GM12878 (cell line): ENCODE measurements around the gene OGFR. TPM values are rescaled to one million over a fixed set of nuclear protein-coding genes. Genes with fewer than 3 reads are reported as not detected.

Experiments used
- ATAC-seq: fragments of 200-7000 bp; cut with Tn5 transposase; 3 replicates; pipeline ENCODE4 v1.9.1; 2020; ENCODE audit warnings: mild to moderate bottlenecking, moderate library complexity
- BruUV-seq: library from RNA; stranded (reverse); fragments of 400-500 nt; replicated peaks from 2 replicates; lab custom pipeline; 2021; lab: Mats Ljungman, UMichigan
- CTCF ChIA-PET: fragments of 300-600 bp; sonication (Branson Sonifier 250); formaldehyde crosslinking; extraction: SDS; loops from one replicate; lab custom pipeline; 2021; ENCODE audit warnings: inconsistent platforms; lab: Yijun Ruan, JAX
- POLR2A ChIA-PET: fragments of 350-600 bp; formaldehyde crosslinking; extraction: SDS; loops from one replicate; lab custom pipeline; 2021; ENCODE audit warnings: inconsistent platforms; lab: Charles Lee
- RAD21 ChIA-PET: fragments of 300-600 bp; sonication (Branson Sonifier 250); formaldehyde crosslinking; loops from one replicate; lab custom pipeline; 2023; ENCODE audit warnings: antibody characterized with exemption; ENCODE audit not compliant: unreplicated experiment; lab: Charles Lee
- SMC1A ChIA-PET: fragments of 300-600 bp; sonication (Branson Sonifier 250); formaldehyde crosslinking; loops from one replicate; lab custom pipeline; 2023; ENCODE audit not compliant: unreplicated experiment, uncharacterized antibody; lab: Charles Lee
- DNase-seq: peaks from one replicate; pipeline ENCODE4 v3.0.0-alpha.2; 2011; ENCODE audit warnings: low read depth, low spot score
- FAIRE-seq: peaks from 3 replicates; lab custom pipeline; 2011; peaks lifted over from hg19 to GRCh38; lab: Jason Lieb, UNC
- H2AFZ ChIP-seq: 2 replicates; pipeline ENCODE4 v1.6.0; 2011; ENCODE audit warnings: low read depth, low read length, control low read depth; ENCODE audit not compliant: control insufficient read depth
- H3K27ac ChIP-seq: 2 replicates; pipeline ENCODE4 v1.5.1; 2011; ENCODE audit warnings: control low read depth; ENCODE audit not compliant: control insufficient read depth, insufficient read depth
- H3K27me3 ChIP-seq, 2 experiments: replicated peaks in 1 of 2; 2 replicates each; pipeline versions ENCODE4 v1.6.0 to v1.6.1; 2011; ENCODE audit warnings: low read length in 1 of 2; ENCODE audit not compliant: control insufficient read depth in 2 of 2, insufficient read depth in 2 of 2
- H3K36me3 ChIP-seq, 2 experiments: 2 replicates each; pipeline ENCODE4 v1.5.1; 2011; ENCODE audit warnings: low read length in 1 of 2; ENCODE audit not compliant: control insufficient read depth in 2 of 2, insufficient read depth in 2 of 2
- H3K4me1 ChIP-seq: 2 replicates; pipeline ENCODE4 v1.6.1; 2011; ENCODE audit warnings: mild to moderate bottlenecking, low read length, moderate library complexity, mixed read lengths; ENCODE audit not compliant: control insufficient read depth, insufficient read depth
- H3K4me2 ChIP-seq: 2 replicates; pipeline ENCODE4 v1.6.0; 2011; ENCODE audit warnings: control low read depth; ENCODE audit not compliant: control insufficient read depth, insufficient read depth
- H3K4me3 ChIP-seq: fragments of 200-600 bp; sonication (generic); 2 replicates; pipeline ENCODE4 v1.5.1; 2016
- H3K79me2 ChIP-seq: 2 replicates; pipeline ENCODE4 v1.6.0; 2011; ENCODE audit warnings: low read length; ENCODE audit not compliant: control insufficient read depth, insufficient read depth
- H3K9ac ChIP-seq: 2 replicates; pipeline ENCODE4 v1.8.0; 2011; ENCODE audit warnings: low read length, control low read depth, mixed read lengths; ENCODE audit not compliant: control insufficient read depth, insufficient read depth
- H3K9me3 ChIP-seq: replicated peaks from 3 replicates; pipeline ENCODE4 v1.5.1; 2011; ENCODE audit warnings: mild to moderate bottlenecking, low read length; ENCODE audit not compliant: control insufficient read depth, insufficient read depth
- H4K20me1 ChIP-seq: 2 replicates; pipeline ENCODE4 v1.6.0; 2011; ENCODE audit not compliant: control insufficient read depth, insufficient read depth
- HDAC6 ChIP-seq: fragments of 200-600 bp; sonication (generic); IDR thresholded peaks from one replicate; pipeline ENCODE4 v1.8.0; 2017; ENCODE audit warnings: antibody characterized with exemption; ENCODE audit not compliant: unreplicated experiment
- POLR2A ChIP-seq: IDR thresholded peaks from 2 replicates; pipeline ENCODE4 v1.6.1; 2011; ENCODE audit warnings: low read depth, mild to moderate bottlenecking, low read length
- WRNIP1 ChIP-seq: IDR thresholded peaks from 2 replicates; pipeline ENCODE4 v1.6.1; 2011; ENCODE audit warnings: low read depth, low read length, improper control_type of control experiment, borderline replicate concordance
- WGBS: methylation state at CpG from one replicate; pipeline ENCODE4 v1.1.6; 2016; ENCODE audit warnings: low lambda C conversion rate; ENCODE audit not compliant: insufficient replicate concordance, insufficient coverage; ENCODE audit errors: missing lambda C conversion rate; 5-methylcytosine and 5-hydroxymethylcytosine counted together
- in situ Hi-C: fragments of 300-500 bp; cut with MboI; formaldehyde crosslinking; loops from 9 replicates; pipeline ENCODE4 v1.14.3; 2018; ENCODE audit warnings: mixed read lengths
- intact Hi-C: fragments of 100-400 bp; cut with micrococcal nuclease; formaldehyde crosslinking; loops from one replicate; pipeline ENCODE4 v1.14.2; 2022; ENCODE audit not compliant: unreplicated experiment
- polyA plus RNA-seq, 11 experiments: library from polyadenylated mRNA; depleted of rRNA in 4 of 11; unstranded in 6 of 11; stranded (reverse) in 5 of 11; fragments of >200 nt; fragmentation: Nextera tagmentation in 4 of 11; fragmentation: Illumina TruSeq in 1 of 11; extraction: Ambion mirVana in 4 of 11; extraction: Trizol in 1 of 11; gene quantifications; 1 replicate in 1 of 11; 2 replicates in 10 of 11; pipeline versions ENCODE4 v1.2.1 to v1.2.3, GENCODE V29; 2011 to 2016; ENCODE audit warnings: inconsistent platforms in 2 of 11, missing spikeins in 2 of 11, low read depth in 1 of 11
- total RNA-seq, 4 experiments: library from RNA; depleted of rRNA in 3 of 4; stranded (reverse); fragments of >200 nt in 3 of 4; fragmentation: Illumina TruSeq in 1 of 4; extraction: Trizol in 1 of 4; gene quantifications; 2 replicates each; pipeline versions ENCODE4 v1.2.1 to v1.2.3, GENCODE V29; 2013 to 2021

OGFR gene
- total and polyA plus RNA-seq, 10 of the 15 experiments (the other 5 are each of a cell fraction or from before 2014, with no cell fraction given): 0.72 to 62.1 (median 27.3) TPM

GRCh38 chr20:62814709-62815065 lies 10.1 kb downstream of the OGFR start:
- RAD21 ChIA-PET: no interaction called here
- Histone ChIP-seq H2AFZ (no peak overlapping the region), H3K27me3 (peaks cover 5 to 8% of the 10 kb centered on the region in 2 experiments; a peak in 3 of 4 replicates), H3K27ac (no peak overlapping the region), H3K9ac (no peak overlapping the region), H3K4me2 (no peak overlapping the region), H3K9me3 (no peaks in the 10 kb centered on the region), H4K20me1 (no peaks in the 10 kb centered on the region), H3K4me1 (no peaks in the 10 kb centered on the region), H3K4me3 (no peak overlapping the region), H3K36me3 (peaks cover 0 to 24% of the 10 kb centered on the region in 2 experiments; a peak in 3 of 4 replicates), H3K79me2 (no peaks in the 10 kb centered on the region)
- ATAC-seq (no peak), DNase-seq (no peak), FAIRE-seq (no peak)
- SMC1A ChIA-PET: no interaction called here
- TF ChIP-seq HDAC6: no peak
- peak; percentile 58 for TF ChIP-seq POLR2A
- in situ Hi-C loops (no loop called here), intact Hi-C loops (no loop called here)
- CTCF ChIA-PET: interaction anchor here (0.7 kb wide), 1 partner anchor 314 kb away, joined by 3 read pairs; no protein-coding TSS in a partner anchor
- 80% methylated on average over 10 of the region's 12 CpGs for WGBS
- POLR2A ChIA-PET: no interaction called here
- BruUV-seq: no TSS peak

GRCh38 chr20:62815066-62815991 lies 10.7 kb downstream of the OGFR start:
- Histone ChIP-seq H3K36me3 (peaks cover 0 to 19% of the 10 kb centered on the region in 2 experiments; a peak in 3 of 4 replicates), H3K9me3 (no peaks in the 10 kb centered on the region), H4K20me1 (no peaks in the 10 kb centered on the region), H3K9ac (no peak overlapping the region), H2AFZ (no peak overlapping the region), H3K4me3 (no peak overlapping the region), H3K79me2 (no peaks in the 10 kb centered on the region), H3K27ac (no peak overlapping the region), H3K4me1 (no peaks in the 10 kb centered on the region), H3K27me3 (peaks cover 6 to 8% of the 10 kb centered on the region in 2 experiments; a peak in 3 of 4 replicates), H3K4me2 (no peak overlapping the region)
- BruUV-seq: no TSS peak
- no peak for TF ChIP-seq WRNIP1
- peak; percentile 49 for TF ChIP-seq POLR2A
- intact Hi-C loops (no loop called here), in situ Hi-C loops (no loop called here)
- SMC1A ChIA-PET: no interaction called here
- peak; percentile 12; the same call in 2 of the 3 replicates for ATAC-seq
- 48% methylated on average over 24 of the region's 24 CpGs for WGBS
- no peak for DNase-seq
- RAD21 ChIA-PET: no interaction called here
- POLR2A ChIA-PET: interaction anchor here (1.5 kb wide), 1 partner anchor 19 kb away, joined by 4 read pairs; the partner anchor contains the start of gene MRGBP
- CTCF ChIA-PET: interaction anchor here (0.7 kb wide), 1 partner anchor 314 kb away, joined by 3 read pairs; no protein-coding TSS in a partner anchor
- FAIRE-seq: no peak
